HuH-7.5 (cell line): ENCODE measurements around the gene ERG.

Experiments
- DNase-seq: peaks from one replicate; pipeline ENCODE4 v3.0.0; 2011; ENCODE audit warnings: low spot score

ERG gene

GRCh38 chr21:38389896-38390295 is 108.4 kb downstream of the ERG start:
- DNase-seq = no peak

GRCh38 chr21:38389354-38389676 is 109.0 kb downstream of the ERG start:
- DNase-seq = no peak

DNA sequence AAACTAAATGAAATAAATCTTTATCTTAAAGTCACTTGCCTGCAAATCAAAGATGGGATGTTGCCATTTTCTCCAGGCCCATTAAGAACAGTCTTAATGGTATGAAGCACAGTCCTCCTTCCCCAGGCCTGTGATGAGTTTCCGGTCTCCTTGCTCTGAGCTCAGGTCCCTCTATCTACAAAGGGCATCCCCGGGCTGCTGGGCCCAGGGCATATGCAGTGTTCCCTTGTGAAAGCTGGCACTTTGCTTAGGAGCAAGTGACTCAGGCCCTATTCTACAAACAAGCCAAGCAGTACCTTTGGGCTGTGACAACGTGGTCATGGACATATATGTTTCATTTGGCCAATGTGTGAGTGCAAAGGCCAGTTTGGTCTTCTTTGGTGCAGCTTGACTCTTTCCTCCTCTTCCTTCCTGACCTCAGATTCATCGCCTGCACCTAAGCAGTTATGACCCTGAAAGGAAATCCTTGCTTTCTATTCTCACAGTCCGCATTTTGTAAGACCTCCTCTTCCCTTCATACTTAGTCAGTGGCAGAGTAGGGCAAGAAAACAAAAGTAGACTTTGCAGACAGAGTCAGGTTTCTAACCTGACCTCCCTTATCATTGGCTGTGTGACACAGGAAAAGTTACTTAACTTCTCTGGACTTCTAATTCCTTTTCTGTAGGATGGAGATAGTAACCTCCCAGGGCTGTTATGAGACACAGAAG is 109.5 kb downstream of the ERG start:
- DNase-seq = no peak

DNA sequence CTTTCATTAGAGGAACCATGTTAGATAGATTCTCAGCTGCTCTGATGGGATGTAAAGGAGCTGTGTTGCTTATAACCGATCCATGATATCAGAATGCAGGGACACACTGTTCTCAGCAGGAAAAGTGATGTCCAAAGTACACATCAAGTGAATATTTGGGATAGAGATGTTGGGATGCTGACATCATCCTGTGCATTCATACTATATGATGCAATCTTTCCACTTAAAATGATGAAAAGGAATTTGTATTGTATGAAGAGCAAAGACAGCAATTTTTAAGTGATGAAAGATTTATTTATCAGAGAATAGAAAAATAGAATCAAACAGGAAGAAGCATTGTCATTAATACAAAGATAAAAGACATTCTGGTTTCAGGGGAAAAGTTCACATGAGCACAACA is 110.1 kb downstream of the ERG start:
- DNase-seq = no peak

DNA sequence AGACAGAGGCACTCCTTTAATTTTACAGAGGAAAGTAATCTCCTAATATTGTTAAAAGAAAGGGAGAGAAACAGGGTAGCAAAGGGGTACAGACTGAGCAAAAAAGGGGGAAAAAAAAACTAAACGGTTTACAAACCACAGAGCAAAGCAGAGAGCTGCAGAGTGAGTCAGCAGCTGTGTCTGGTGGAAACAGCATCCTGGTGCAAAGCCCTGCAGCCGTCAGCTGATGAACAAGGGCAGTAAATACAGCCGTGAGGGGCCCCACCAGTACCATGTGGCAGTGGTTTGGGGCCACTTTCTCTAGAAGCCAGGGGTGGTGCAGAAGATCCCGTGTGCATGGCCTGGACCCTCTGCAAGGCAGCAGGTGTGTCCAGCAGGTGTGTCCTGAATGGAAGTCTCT is 111.3 kb downstream of the ERG start:
- no peak for DNase-seq

GRCh38 chr21:38385427-38386175 is 112.7 kb downstream of the ERG start:
- DNase-seq = no peak

DNA sequence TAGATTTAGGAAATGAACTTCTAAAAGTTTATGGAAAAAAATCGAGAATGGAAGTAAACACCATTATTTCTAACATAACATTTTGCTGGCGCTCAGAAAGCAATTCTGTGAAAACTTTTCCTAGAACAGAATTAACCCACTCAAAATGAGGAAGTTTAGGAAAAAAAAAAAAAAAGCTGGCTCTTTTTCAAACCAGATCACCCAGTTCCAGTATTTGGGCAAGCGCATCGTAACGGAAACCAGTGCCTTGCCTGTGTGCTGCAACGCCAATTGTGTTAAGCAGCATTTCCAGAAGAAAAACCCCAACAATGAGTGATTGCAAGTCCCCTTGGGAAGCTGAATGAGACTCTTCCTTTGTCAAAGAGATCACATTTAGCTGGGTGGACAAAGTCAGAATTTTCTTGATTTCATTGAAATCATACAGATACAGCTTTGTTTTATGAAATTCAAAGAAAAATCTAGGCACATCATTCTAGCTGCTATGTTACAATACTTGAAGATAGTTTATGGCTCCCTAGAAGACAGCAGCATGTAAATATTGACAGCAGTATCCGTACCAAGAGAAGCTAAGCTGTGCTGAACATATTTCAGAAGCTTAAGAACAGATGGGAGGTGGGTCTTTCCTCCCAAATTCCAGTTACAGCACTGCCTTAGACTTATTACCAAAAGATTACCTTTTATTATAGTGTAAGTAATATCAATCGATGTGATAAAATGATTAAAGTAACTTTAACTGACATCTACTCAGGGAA is 113.4 kb downstream of the ERG start:
- no peak for DNase-seq

DNA sequence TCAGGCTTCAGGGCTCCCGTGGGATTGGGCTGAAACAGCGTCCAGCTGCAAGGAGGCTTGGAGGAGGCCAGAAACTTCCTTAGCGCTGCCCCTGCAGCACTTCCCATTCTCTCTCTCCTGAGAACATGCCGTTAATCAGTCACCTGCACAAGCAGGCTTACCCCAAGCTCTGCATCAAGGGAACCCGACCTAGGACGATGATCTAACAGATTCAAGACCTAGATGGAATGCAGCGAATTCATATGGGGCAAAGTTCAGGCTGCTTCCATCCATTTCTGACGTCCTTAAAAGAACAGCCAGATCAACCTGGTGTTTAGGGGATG is 114.1 kb downstream of the ERG start:
- DNase-seq = no peak

- no peak for DNase-seq
Measured at GRCh38 chr21:38383411-38384237, 114.7 kb downstream of the ERG start.

DNA sequence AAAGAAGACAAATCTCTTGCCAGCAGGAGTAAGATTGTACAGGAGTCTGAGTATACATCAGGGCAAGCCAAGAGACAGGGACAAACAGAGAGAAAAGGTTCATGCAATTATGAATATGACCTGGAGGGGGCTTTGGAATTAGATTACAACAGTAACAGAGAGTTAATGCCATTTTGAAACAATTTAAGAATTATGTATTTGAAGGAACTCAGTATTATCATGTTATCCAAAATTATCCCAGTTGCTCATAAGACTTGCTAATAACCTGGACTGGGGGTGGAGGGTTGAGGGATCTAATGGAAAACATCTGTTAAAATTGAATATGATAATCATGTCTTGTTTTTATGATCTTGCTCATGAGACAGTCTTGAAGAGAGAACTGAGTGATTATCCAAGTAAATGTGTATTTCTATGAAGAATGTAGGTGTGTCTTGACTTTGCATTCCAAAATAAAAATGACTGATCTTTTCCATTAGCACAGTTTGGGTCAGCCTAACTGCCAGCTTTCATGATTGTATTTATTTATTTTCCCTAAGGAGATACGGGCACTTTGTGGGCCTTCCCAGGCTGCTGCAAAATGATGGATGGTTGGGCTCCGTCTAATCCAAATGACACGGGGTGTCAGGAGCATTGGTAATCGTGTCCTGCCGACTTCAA is 117.7 kb downstream of the ERG start:
- DNase-seq = no peak

- DNase-seq = no peak
Measured at GRCh38 chr21:38379147-38379546, 119.1 kb downstream of the ERG start.

- DNase-seq = no peak
Measured at GRCh38 chr21:38377165-38378088, 120.8 kb downstream of the ERG start.

GRCh38 chr21:38376693-38377092 is 121.6 kb downstream of the ERG start:
- no peak for DNase-seq

- no peak for DNase-seq
Measured at GRCh38 chr21:38376235-38376634, 122.0 kb downstream of the ERG start.

GRCh38 chr21:38367646-38368045 is 130.6 kb downstream of the ERG start:
- DNase-seq = no peak

- DNase-seq = no peak
Measured at GRCh38 chr21:38365521-38365920, 132.8 kb downstream of the ERG start.

GRCh38 chr21:38363693-38364092 is 134.6 kb downstream of the ERG start:
- DNase-seq = no peak

DNA sequence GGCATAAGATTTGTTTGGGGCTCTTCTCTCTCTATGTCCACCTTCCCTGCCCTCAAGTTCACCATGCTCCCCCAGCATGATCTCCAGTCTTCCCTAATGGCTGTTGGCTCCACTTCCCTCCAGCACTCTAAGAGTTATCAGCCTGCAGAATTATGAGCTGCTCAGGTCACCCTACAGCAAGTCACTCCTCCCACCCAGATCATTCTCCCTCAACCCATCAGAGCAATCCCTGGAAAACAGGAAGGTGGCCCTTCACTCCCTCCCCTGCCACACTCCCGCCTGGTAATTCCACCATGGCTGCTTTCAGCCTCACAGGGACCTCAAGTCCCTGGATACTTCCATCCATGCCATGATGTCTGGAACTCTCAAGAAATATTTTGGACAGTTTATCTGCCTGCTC is 137.0 kb downstream of the ERG start:
- DNase-seq = no peak

GRCh38 chr21:38359835-38360234 is 138.4 kb downstream of the ERG start:
- DNase-seq = no peak

GRCh38 chr21:38359090-38359489 is 139.2 kb downstream of the ERG start:
- DNase-seq = no peak

GRCh38 chr21:38358666-38359065 is 139.6 kb downstream of the ERG start:
- DNase-seq = no peak
